Type B pancreatic cell (in vitro differentiated cells): ENCODE measurements around the gene SLC25A23. TPM values are rescaled to one million over a fixed set of nuclear protein-coding genes. Genes with fewer than 3 reads are reported as not detected.
"Not testable (repeated sequence)": the region's sequence is repeated elsewhere in the genome, so short reads cannot be mapped to it uniquely, and the experiment has no call there.

Source experiments
- DNase-seq: peaks from one replicate; pipeline ENCODE4 v3.0.0; 2021; ENCODE audit warnings: mixed read lengths; ENCODE audit not compliant: unreplicated experiment; ENCODE audit errors: extremely low spot score
- H3K27ac Mint-ChIP-seq: 2 replicates; pipeline ENCODE4 v1.8.0; 2021; ENCODE audit warnings: mild to moderate bottlenecking, mixed read lengths
- H3K27me3 Mint-ChIP-seq: 2 replicates; pipeline ENCODE4 v1.8.0; 2021; ENCODE audit warnings: mixed read lengths
- H3K36me3 Mint-ChIP-seq: 2 replicates; pipeline ENCODE4 v1.8.0; 2021; ENCODE audit warnings: mixed read lengths
- H3K4me1 Mint-ChIP-seq: one replicate; pipeline ENCODE4 v1.8.0; 2021; ENCODE audit warnings: mixed read lengths; ENCODE audit not compliant: unreplicated experiment
- H3K4me3 Mint-ChIP-seq: 2 replicates; pipeline ENCODE4 v1.8.0; 2021; ENCODE audit warnings: mild to moderate bottlenecking, mixed read lengths
- H3K9me3 Mint-ChIP-seq: 2 replicates; pipeline ENCODE4 v1.8.0; 2021; ENCODE audit warnings: mixed read lengths
- CTCF ChIP-seq: fragments of 200-600 bp; sonication (generic); conservative IDR thresholded peaks from 2 replicates; pipeline ENCODE4 v1.5.0; 2021; ENCODE audit warnings: antibody characterized with exemption, mild to moderate bottlenecking
- long read RNA-seq: library from polyadenylated mRNA; unstranded; transcript quantifications from one replicate; pipeline ENCODE4 v2.0.0, GENCODE V29; 2020
- total RNA-seq: library from RNA; stranded (reverse); gene quantifications from 2 replicates; pipeline ENCODE4 v1.2.1, GENCODE V29; 2021; ENCODE audit warnings: low replicate concordance

Gene SLC25A23
- total RNA-seq: 67.5 and 86.6 TPM in 2 replicates
- long read RNA-seq, partial matches to known transcripts: 6 of 9 reads
- long read RNA-seq, other reads (novel, unspliced or antisense): 3 of 9 reads

DNA sequence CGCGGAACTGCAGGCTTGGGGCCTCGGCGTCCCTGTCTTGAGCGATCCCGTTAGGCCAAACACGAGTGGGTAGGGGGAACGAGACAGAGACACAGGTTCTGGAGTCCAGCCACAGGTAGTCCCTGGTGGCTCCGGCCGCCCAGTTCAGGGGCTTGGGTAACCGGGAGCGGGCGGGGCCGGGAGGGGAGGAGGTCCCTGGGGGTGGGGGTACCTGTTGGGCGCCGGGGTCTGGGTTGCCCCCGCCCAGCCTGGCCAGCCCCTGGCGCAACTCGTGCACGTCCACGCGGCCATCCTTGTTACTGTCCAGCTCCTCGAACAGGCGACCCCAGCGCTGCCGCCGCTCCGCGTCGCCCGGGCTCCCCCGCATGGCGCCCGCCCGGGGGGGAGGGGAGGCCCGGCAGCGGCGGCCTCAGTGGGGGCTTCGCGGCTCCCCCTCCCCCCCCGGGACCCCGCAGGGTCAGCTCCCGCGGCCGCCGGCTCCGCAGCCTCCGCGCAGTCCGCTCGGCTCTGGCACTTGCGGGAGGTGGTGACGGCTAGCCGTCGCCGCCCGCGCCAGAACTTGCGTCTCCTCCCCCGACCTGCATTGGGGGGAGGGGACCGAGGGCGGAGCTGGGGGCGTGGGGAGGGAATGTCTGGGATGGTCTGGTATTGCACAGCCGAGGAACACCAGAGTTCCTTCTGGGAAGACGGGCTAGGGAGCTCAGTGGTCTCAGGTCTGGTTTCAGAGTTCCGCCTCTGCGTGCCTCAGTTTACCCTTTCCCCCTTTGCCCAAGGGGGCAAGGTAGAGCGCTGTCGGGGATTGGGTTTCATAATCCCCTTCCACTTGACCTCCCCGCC lies at the start of gene SLC25A23:
SLC25A23 (minus strand) TSS at position 531 of the 837 bp plus-strand sequence; CDS start at position 367, 164 bp downstream.
- TF ChIP-seq CTCF: no peak
- Mint-ChIP-seq H3K27me3 (peaks cover 19% of the 10 kb centered on the region), H3K4me3 (peak within 1 kb of the TSS; percentile 98), H3K9me3 (no peaks in the 10 kb centered on the region), H3K27ac (peak within 1 kb of the TSS; percentile 97), H3K36me3 (peaks cover 12% of the 10 kb centered on the region), H3K4me1 (peaks cover 14% of the 10 kb centered on the region)
- DNase-seq: peak; percentile 84

- DNase-seq, H3K27ac Mint-ChIP-seq, H3K4me1 Mint-ChIP-seq, H3K4me3 Mint-ChIP-seq, H3K36me3 Mint-ChIP-seq, H3K27me3 Mint-ChIP-seq, H3K9me3 Mint-ChIP-seq: not testable (repeated sequence)
These were observed 48.6 kb upstream of the SLC25A23 start for GRCh38 chr19:6508028-6508771.

DNA sequence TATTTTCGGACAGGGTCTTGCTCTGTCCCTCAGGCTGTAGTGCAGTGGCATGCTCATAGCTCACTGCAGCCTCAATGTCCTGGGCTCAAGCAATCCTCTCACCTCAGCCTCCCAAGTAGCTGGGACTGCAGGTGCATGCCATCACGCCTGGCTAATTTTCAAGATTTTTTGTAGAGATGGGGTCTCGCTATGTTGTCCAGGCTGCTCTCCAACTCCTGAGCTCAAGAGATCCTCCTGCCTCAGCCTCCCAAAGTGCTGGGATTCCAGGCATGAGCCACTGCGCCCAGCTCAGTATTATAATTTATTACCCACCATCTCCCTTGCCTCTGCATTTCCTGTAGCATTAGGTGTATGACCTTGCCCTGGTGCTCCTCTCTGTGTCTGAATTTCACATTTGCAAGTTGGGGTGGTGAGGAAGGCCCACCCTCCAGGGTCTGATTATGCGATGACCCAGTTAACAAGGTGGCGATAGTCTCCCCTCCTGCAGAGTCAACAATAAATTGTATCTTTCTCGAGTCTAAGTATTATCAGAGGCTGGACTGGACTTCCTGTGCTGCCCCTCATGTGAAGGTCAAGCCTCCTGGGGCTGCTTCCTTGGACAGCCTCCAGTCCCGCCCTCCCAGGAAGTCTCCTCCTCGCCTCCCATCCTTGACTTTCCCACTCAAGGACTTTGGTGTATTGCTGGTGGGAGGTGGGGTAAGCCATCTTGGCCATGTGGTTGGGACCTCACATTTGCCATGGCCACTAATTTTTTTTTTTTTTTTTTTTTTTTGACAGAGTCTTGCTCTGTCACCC lies 44.0 kb upstream of the SLC25A23 start:
- Mint-ChIP-seq H3K36me3 (no peaks in the 10 kb centered on the region), H3K4me1 (no peaks in the 10 kb centered on the region), H3K4me3 (no peak overlapping the region), H3K27ac (no peak overlapping the region), H3K9me3 (no peaks in the 10 kb centered on the region), H3K27me3 (peaks cover 38% of the 10 kb centered on the region)
- DNase-seq: no peak
- TF ChIP-seq CTCF: no peak

- Mint-ChIP-seq H3K27ac (no peak within 1 kb of the TSS), H3K4me3 (peak within 1 kb of the TSS; percentile 85)
These were observed 42.4 kb upstream of the SLC25A23 start, which contains the start of gene TUBB4A for GRCh38 chr19:6501740-6502648. Gene TUBB4A, minus strand, starts transcription at chr19:6502309. Its CDS starts 97 bp downstream, at chr19:6502212.

More at GRCh38 chr19:6501740-6502648, 42.4 kb upstream of the SLC25A23 start, which contains the start of gene TUBB4A:
- Mint-ChIP-seq H3K9me3 (no peaks in the 10 kb centered on the region), H3K4me1 (no peaks in the 10 kb centered on the region), H3K27me3 (peaks cover 43% of the 10 kb centered on the region), H3K36me3 (no peaks in the 10 kb centered on the region)
- peak; percentile 47 for TF ChIP-seq CTCF
- DNase-seq: no peak
